Forelimb muscle (tissue), 1 donor: ENCODE results near the gene LMNTD1. TPM values are rescaled to one million over a fixed set of nuclear protein-coding genes. Genes with fewer than 3 reads are reported as not detected.
"Not testable (repeated sequence)": the region's sequence is repeated elsewhere in the genome, so short reads cannot be mapped to it uniquely, and the experiment has no call there.

Experiments
- DNase-seq: peaks from one replicate; pipeline ENCODE4 v3.0.0-alpha.2; 2013; ENCODE audit warnings: low read depth
- polyA plus RNA-seq: library from polyadenylated mRNA; unstranded; fragments of 120-200 nt; gene quantifications from one replicate; pipeline ENCODE4 v1.2.1, GENCODE V29; 2013; ENCODE audit not compliant: insufficient read length

The LMNTD1 gene
- polyA plus RNA-seq, 1 donor: 0.16 TPM

DNA sequence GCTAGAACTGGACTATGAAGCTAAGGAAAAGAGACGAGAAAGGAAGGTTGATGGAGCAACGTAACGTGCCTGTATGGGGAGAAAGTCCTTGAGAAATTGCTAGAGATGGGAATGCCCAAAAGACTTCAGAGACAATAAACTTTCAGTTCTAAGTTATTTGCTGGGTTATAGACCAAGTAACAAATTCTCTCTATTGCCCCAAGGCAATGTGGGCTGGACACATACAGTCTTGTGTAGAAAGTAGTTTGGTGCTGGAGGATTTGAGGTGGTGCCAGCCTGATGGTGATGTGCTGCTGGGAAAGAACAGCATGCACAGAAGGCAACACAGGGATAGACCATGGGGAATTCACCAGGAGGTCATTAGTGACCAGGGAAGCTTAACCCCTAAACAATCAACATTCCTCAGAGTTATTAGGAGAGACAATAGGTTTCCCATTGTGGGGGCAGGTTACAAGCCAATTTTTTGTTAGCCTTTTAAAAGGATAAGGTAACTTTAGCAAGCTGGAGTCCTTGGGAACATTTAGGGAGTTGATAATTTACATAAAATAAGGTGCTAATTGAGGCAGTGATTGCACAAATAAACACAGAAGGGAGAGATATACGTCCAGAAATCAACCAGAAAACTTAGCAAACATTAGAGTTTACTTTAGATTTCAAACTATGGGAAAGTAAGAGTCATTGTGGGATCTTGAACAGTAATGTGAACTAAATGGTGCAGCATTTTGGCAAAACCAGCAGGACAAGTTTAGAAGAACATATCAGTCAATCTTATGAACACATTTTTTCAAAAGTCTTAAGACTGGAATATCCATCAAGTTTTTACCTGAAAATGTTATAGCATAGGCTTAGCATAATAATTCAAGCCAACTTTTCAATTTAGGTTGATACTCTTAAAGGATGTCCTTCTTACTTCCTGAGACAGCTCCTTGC is 61.4 kb downstream of the LMNTD1 start:
- DNase-seq: no peak

DNA sequence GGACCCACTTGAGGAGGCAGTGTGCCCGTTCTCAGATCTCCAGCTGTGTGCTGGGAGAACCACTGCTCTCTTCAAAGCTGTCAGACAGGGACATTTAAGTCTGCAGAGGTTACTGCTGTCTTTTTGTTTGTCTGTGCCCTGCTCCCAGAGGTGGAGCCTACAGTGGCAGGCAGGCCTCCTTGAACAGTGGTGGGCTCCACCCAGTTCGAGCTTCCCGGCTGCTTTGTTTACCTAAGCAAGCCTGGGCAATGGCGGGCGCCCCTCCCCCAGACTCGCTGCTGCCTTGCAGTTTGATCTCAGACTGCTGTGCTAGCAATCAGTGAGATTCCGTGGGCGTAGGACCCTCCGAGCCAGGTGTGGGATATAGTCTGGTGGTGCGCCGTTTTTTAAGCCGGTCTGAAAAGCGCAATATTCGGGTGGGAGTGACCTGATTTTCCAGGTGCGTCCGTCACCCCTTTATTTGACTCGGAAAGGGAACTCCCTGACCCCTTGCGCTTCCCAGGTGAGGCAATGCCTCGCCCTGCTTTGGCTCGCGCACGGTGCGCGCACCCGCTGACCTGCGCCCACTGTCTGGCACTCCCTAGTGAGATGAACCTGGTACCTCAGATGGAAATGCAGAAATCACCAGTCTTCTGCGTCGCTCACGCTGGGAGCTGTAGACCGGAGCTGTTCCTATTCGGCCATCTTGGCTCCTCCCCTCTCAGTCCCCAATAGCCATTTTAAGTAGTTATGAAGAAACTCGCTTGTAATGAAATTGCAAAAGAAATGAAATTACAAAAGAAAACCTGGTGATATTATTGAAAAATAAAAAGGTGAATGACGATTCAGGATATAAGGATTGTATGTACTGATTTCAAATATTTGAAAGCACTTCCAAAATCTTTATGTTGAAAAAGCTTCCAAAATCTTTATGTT is 63.9 kb downstream of the LMNTD1 start:
- DNase-seq: not testable (repeated sequence)

DNA sequence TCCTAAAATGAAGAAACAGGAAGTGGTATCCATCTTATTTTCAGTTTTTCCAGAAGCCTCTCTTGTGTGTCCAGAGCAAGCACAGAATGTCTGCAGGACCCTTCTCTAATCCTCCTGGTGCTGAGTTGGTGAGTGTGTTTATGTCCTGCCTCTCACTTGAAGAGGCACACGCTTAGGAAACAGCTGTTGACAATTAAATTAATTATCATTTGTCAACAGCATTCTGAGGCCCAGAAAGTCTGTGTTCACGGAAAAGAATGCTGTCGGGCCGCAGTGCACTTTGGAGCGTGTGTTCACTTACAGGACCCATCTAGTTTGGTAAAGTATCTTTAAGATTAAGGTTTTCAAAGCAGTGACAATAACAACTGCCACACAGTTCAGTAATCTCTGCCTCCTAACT is 70.5 kb downstream of the LMNTD1 start:
- no peak for DNase-seq

DNA sequence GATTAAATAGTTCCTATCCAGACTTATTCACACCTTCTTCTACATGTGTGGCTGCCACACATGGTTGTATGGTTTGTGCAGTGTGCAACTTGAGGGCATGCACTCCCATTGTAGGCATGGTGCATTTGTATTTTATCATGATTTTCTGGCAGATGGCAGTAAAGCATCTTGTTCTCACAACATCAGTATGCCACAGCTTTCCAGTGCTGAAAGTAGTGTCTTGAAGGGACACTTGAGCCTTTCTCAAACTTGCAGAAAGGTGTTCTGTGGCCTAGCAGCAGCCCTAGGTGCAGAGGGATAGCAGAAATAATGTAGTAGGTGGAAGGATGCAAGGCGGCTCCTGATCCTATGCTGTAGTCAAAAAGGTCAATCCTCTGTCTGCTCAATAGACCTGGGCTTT is 72.9 kb downstream of the LMNTD1 start:
- DNase-seq: no peak

DNA sequence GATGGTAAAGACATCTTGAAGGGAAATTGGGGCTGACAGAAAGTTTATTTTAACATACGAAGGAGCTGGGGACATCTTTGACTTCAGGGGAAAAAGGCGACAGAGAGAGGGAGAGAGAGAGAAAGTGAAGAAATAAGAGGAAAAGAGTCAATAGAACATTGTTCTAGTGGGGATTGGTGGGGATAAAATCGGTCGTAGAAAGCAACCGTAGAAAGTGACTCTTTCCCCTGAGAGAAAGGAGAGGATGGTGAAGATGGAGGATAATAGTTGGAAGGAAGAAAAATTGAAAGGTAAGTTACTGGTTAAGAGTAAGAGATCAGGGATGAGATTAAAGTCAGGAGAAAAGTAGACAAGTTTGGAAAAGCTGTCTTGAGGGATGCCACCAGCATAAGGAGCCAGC is 75.9 kb downstream of the LMNTD1 start:
- DNase-seq: no peak

DNA sequence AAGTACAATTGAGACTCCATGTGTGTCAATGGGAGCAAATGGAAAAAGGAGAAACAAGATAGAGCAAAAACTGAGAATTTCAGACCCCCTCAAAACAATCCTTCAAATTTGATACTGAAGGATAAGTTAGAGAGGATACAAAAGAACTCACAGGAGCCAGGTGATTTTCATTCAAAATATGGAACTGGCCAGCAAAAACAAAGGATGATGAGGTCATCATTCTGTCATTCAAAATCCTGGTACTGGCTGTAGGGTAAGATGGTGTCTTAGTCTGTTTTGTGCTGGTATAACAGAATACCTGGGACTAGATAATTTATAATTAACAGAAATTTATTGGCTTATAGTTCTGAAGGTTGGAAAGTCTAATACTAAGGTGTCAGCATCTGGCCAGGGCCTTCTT is 80.6 kb downstream of the LMNTD1 start:
- no peak for DNase-seq

DNA sequence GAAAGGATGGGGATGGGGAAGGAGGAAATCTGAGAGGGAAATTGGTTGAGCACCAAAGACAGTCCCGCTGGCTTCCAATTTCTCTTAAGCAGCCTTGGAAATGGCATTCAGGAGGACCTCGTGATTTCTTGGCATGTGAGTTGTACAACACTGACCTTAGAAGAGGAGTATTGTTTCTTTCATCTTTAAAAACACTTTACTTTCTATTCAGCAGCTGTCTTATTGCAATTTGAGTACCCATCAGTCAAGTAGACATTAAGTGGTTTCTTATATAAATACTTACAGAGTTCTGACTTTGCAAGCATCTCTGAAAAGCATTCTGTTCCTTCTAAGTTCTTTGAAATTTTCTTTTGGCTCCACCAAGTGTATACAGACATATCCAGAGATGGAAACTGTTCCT is 83.2 kb downstream of the LMNTD1 start:
- DNase-seq: no peak

DNA sequence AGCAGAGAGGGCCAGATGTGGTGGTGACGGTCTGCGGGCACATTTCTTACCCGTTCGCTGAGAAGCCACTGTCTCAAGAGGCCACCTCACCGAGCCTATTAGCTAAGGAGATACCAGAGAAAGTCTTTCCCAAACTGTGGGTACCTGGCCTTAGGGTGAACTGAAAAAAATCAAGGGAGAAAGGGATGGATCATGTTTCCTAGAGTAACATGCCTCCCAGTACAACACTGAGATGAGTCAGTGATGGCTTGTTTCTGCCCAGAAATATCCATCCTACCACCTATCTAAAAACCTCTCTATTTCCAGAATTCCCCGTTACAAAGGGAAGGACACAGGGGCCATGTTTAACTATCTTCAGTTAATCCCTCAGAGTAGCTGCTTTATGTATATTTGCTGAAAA is 83.7 kb downstream of the LMNTD1 start:
- DNase-seq: no peak

DNA sequence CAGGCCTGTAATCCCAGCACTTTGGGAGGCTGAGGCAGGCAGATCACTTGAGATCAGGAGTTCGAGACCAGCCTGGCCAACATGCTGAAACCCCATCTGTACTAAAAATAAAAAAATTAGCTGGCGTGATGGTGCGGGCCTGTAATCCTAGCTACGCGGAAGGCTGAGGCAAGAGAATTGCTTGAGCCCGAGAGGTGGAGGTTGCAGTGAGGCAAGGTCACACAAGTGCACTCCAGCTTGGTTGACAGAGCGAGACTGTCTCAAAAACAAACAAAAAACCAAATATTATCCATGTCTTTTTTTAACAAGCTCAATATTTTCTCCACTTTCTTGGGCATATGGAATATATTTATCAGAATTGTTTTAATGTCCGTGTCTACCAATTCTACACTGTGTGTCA is 89.6 kb downstream of the LMNTD1 start:
- no peak for DNase-seq

DNA sequence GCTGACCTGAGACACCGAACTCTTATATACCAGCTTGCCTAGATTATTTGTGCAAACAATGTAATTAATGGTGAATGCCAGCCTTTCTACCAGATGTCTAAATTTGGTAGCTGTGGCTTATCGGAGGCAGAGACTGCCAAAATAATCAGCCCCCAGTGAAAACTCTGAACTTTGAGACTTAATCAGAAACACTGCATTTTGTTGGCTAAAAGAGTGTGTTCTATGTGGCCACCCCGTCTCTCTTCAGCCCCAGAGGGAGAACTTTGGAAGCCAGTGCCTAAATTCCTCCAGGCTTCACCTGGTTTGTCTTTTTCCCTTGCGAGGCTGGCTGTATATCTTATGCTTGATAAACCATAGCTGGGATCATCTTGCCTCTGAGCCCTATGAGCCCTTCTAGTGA is 90.1 kb downstream of the LMNTD1 start:
- DNase-seq: no peak

DNA sequence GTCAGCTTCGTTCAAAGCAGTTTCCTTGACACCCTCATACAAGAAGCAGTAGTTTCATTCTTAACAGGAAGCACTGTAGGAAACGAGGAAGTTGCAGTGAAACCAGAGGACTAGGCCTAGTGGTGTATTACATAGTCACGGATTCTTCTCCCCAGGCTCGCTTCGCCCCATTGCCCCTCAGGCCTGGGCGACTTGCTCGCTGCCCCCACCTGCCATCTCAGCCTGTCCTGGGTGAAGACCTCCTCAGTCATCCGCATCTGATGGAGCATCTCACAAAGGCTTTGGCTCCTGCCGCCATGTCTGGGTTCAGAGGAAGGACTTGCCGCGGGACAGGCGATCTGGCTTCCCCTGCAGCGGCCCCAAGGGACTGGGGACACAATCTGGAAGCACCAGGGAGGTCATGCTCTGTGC is 93.5 kb downstream of the LMNTD1 start:
- DNase-seq: no peak

DNA sequence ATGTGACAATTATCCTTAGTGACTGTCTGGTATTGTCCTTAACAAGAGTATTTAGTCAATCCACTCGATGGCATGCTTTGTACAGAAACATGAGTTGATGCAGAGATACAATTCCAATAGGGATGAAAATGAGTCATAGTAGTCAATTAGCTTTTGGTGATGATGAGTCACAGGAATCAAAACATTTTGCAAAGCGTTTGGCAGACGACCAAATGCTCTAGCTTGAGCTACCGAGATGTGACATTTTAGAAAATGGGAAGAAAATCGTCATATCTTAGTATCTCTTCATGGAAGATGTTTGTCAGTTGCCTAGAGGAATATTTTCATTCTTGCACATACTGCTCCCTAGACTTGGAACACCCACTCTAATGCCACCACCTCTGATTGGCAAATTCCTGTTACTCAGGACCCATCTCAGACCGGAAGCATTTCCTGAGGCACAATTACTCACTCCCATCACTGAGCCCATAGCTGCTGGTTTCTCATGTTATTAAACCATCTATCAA is 95.0 kb downstream of the LMNTD1 start:
- DNase-seq: no peak

DNA sequence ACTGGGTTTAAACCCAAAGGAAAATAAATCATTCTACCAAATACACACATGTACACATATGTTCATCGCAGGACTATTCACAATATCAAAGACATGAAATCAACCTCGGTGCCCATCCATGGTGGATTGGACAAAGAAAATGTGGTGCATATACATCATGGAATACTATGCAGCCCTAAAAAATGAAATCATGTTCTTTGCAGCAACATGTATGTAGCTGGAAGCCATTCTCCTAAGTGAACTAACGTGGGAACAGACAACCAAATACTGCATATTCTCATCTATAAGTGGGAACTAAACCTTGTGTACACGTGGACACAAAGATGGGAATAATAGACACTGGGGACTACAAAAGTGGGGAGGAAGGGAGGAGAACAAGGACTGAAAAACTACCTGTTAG is 96.6 kb downstream of the LMNTD1 start:
- DNase-seq: no peak

DNA sequence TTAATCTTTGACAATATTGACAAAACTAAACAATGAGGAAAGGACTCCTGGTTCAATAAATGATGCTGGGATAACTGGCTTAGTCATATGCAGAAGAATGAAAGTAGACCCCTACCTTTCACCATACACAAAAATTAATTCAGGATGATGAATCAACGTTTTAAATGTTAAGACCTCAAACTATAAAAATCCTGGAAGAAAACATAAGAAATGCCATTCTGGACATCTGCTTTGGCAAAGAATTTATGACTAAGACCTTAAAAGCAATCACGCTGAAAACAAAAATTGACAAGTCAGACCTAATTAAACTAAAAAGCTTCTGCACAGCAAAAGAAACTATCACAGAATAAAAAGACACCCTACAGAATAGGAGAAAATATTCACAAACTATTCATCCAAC is 97.4 kb downstream of the LMNTD1 start:
- DNase-seq: no peak

DNA sequence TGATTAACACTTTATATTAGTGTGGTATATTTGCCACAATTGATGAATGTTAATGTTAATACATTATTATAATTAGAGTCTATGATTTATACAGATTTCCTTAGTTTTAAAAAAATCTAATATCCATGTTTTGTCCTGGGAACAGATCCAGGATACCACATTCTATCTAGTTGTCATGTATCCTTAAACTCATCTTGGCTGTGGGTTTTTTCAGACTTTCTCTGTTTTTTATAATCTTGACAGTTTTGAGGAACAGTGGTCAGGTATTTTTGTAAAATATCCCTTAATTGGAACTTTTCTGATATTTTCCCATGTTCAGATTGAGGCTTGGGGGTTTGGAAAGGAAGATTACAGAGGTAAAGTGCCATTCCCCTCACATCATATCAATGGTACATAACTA is 104.1 kb downstream of the LMNTD1 start:
- DNase-seq: no peak

DNA sequence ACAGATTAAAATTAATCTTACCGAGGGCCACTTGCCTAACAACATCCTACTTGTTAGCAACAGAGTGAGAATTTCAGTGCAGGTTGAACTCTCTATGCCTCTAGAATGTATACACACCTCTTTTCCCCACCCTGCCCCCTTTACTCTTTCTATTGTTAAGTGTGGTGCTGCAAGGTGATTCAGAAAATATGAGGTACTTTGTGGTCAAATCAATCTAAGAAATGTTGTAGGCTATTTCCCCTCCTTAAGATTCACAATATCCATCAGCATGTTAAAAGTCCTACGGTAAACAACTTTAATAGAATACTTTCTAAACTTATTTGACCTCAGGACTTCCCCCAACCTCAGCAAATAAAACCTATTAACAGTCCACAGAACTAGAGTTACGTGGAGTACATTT is 106.0 kb downstream of the LMNTD1 start:
- no peak for DNase-seq

DNA sequence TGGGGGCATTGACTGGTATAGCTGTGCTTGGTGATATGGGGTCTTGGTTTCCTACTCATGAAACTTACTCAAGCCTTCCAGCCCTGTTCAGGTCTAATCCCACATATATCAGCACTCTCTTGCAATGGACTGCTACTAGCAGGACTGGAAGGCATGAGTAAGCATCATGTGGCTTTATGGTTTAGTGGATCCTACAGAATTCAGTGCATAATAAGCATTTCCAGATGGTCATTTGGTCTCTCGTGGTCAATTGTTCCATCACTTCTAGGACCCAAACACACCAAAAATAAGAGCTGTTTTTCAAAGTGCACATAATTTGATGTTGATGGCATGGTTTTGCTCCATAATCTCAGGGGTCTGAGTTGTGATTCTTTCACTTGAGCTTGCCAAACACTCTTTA is 114.4 kb downstream of the LMNTD1 start:
- DNase-seq: no peak

DNA sequence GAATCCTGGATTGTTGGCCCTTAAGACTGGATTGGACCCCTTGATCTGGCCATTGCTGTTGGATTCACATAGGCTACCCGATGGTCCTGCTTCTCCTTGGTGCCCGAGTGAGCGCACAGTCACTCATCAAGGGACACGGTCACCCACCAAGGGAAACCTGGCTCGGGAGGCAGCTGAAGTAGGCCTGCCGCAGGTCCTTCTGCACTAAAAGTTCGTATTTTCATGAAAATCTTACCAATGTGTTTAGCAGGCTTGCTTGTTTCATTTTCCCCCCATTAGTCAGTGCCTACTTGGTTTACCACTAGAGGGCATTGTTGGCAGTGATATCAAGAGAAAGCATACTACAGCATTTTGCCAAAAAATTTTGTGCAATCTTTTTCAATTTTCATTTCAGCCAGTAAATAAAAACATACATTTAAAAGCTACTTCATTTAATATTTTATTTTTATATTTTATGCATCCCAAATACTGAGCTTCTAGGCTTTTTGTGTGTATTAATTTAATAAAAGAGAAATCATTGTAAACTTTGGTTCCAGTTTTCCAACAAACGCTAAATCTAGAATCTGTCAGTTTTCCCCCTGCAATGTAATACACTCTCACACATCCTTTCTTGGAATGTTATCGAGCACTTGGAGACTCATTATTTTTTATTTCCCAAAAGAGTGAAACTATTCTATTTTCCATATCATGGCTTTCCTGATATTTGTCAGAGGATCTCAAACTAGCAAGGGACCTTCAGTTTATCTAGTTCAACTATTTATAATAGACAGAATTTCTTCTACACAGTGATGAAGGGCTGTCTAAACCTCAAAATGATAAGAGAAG is 116.7 kb downstream of the LMNTD1 start:
- peak; percentile 78 for DNase-seq

DNA sequence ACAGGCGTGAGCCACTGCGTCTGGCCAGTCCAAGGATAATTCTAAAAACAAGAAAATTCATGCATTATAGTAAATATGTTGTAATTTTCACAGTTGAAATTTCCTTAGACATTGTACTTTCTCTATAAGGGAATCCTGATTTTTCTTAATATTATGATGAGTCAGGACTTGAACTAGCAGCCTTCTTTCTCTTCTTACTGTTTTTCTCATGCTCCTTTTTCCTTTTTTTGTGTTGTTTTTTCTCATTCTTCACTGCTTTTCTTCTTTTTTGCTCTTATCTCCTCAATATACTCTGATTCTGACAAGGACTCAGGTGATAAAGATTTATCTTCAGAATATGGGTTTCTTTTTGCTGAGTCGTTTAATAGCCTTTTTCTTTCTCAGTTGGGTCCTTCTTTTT is 117.7 kb downstream of the LMNTD1 start:
- DNase-seq: no peak

DNA sequence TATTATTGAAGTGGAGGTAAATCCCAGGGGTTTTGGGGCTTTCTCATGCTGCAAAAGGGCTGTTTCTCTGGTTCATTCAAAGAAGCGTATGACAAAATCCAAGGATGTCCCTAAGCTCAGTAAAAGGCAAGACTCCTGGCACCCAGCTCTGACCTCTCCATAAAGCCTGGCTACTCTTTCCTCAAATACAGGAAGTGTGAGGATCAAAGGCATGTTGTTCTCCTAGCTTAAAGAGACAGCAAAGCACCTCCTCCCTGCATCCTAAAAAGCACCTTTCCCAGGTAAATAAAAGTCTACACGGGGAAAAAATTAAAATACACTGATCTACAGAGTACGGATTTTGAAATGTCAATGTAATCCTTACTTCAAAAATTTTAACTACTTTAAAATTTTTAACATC is 118.6 kb downstream of the LMNTD1 start:
- DNase-seq: no peak

DNA sequence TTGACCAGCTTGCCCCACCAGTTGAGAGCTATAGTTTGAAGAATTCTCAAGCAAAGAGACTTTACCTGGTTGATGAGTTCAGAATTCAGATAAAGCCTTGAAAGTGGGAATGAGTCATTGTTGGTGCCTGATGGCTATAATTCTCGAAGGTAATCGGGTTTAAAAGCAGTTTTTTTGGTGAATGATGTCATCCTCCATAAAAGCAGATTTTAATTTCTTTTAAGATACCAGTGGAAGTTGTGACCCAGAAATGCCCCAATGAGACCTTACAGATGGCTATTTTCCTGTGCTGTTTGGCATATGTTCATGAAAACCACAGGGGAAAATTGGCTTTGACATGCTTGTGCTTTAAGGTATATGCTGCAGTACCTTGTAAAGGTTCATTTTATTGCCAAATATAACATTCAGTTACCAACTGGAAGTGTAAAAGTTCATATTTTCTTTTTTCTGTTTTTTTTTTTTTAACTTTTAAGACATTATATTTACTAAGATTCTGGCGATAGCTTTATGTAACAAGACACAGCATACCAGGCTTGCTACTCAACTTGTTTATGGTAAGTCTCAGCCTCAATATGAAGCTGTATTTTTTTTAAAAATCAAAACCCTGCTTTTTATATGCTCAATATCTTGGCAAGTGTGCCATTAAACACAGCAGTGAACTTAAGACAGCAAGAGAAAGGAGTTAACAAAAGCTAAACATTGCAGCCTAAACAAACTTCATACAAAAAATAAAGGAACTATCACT is 119.3 kb downstream of the LMNTD1 start:
- no peak for DNase-seq
